ENCODE measurements around the gene MMP27.
"Not testable (repeated sequence)": the region's sequence is repeated elsewhere in the genome, so short reads cannot be mapped to it uniquely, and the experiment has no call there.

Gene MMP27

DNA sequence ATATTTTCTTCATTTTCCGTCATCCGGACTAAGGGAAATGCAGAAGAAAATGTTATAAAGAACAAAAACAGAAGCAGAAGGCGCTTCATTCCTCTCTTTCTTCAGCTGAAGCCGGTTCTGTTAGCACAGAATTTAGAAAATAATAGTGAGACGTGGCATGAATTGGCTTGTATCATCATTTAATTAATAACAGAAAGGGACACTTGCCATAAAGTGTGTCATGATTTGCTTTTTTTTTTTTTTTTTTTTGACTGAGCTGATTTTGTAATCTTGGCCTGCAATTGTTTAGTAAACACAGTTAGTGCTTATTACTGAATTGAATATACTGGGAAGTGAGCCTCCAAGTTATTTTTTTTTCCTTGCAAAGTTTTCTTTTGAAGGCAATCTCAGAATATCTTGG, at the start of gene MMP27:
Gene MMP27, minus strand, starts transcription at position 144 of the 400 bp plus-strand sequence. Its CDS starts 55 bp downstream, at position 89.
- DNase-seq (ENCODE audit: low read depth in 4 of 4, low spot score in 1 of 4) = no peak

GRCh38 chr11:102753267-102753666, 47.7 kb upstream of the MMP27 start:
- no peak for DNase-seq (ENCODE audit: low read depth in 4 of 4, low spot score in 1 of 4)

DNA sequence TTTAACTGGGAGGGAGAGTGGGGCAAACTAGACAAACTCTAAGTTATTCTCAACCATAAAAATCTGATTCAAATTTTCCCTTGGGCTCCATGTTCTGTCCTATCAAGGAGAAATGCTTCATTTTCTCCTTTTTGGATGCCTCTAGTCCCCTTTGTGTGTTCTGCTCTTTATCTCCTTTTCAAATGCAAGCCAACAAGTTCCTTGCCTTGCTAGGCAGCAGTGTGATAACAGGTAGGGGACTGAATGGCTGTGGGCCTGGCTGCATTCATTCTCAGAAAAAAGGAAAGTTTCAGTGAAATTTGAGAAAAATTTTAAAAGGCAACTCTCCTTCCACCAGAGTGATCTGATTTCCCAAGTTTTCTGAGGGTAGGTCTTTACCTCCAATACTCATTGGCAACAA, 46.1 kb upstream of the MMP27 start:
- no peak for DNase-seq (ENCODE audit: low read depth in 4 of 4, low spot score in 1 of 4)

GRCh38 chr11:102749101-102749722, 43.6 kb upstream of the MMP27 start:
- no peak for DNase-seq (ENCODE audit: low read depth in 4 of 4, low spot score in 1 of 4)

DNA sequence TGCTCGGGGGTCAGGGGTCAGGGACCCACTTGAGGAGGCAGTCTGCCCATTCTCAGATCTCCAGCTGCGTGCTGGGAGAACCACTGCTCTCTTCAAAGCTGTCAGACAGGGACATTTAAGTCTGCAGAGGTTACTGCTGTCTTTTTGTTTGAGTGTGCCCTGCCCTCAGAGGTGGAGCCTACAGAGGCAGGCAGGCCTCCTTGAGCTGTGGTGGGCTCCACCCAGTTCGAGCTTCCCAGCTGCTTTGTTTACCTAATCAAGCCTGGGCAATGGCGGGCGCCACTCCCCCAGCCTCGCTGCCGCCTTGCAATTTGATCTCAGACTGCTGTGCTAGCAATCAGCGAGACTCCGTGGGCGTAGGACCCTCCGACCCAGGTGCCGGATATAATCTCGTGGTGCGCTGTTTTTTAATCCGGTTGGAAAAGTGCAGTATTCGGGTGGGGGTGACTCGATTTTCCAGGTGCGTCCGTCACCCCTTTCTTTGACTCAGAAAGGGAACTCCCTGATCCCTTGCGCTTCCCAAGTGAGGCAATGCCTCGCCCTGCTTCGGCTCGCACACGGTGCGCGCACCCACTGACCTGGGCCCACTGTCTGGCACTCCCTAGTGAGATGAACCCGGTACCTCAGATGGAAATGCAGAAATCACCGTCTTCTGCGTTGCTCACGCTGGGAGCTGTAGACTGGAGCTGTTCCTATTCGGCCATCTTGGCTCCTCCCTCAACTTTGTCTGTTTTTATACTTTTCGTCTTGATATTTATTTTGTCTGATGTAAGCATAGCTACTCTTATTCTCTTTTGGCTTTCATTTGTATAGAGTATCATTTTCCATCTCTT, 41.4 kb upstream of the MMP27 start:
- DNase-seq (ENCODE audit: low read depth in 4 of 4, low spot score in 1 of 4) = not testable (repeated sequence)

DNA sequence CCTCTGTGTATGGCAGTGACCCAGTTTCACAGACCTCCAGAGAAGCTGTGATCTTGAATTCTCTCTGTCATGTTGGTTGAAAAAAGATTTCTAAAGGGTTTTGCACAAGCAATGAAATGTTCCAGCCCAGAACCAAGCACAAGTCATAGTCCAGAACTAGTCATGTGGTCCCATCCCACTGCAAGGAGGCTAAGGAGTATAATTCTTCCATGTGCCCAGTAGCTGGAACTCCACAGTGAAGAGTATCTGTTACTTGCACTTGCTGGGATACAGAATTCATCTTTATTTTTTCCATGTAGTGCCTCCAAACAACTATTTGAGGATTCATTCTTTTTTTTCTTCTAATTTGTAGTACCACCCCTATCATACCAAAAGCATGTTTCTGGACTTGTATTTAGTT, 29.1 kb upstream of the MMP27 start:
- no peak for DNase-seq (ENCODE audit: low read depth in 4 of 4, low spot score in 1 of 4)

DNA sequence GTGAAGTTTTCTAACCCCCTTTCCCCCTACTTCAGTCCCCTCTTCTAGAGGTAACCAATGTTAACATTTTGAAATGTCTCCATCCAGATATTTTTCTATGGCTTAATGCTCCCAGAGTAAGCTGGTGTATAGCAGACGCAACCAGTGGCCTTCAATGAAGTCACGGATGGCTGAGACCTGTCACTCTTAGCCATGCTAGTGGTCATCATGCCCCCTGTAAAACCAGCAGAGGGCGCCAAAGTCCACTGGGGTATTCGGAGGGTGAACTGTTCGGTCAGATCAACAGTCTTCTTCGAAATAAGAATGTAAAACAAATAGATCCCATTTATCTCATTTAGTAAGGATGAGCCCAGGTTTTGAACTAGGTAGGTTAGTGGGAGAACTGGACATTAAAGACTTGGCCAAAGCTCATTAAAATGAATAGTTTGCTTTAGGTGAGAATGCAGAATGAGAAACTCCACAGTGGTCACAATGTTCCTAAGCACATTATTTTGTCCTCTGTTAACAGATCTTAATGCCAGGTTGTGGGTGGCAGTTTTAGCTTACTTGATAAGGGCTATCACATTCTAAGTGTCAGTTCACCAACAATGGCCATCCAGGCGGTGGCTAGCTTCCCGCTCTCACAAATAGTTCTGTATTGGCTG, 27.8 kb upstream of the MMP27 start:
- DNase-seq (ENCODE audit: low read depth in 4 of 4, low spot score in 1 of 4) = peak in 2 of 4 experiments; percentile 12 to 22

DNA sequence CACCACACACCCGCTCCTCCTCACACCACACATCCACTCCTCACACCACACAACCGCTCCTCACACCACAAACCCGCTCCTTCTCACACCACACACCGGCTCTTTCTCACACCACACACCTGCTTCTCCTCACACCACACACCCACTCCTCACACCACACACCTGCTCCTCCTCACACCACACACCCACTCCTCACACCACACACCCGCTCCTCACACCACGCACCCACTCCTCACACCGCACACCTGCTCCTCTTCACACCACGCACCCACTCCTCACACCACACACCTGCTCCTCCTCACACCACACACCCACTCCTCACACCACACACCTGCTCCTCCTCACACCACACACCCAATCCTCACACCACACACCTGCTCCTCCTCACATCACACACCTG, 25.4 kb upstream of the MMP27 start:
- not testable (repeated sequence) for DNase-seq (ENCODE audit: low read depth in 4 of 4, low spot score in 1 of 4)

- DNase-seq (ENCODE audit: low read depth in 4 of 4, low spot score in 1 of 4) = no peak
Observed at GRCh38 chr11:102729849-102730815, 24.6 kb upstream of the MMP27 start.

- no peak for DNase-seq (ENCODE audit: low read depth in 4 of 4, low spot score in 1 of 4)
Observed at GRCh38 chr11:102727890-102728289, 22.3 kb upstream of the MMP27 start.

DNA sequence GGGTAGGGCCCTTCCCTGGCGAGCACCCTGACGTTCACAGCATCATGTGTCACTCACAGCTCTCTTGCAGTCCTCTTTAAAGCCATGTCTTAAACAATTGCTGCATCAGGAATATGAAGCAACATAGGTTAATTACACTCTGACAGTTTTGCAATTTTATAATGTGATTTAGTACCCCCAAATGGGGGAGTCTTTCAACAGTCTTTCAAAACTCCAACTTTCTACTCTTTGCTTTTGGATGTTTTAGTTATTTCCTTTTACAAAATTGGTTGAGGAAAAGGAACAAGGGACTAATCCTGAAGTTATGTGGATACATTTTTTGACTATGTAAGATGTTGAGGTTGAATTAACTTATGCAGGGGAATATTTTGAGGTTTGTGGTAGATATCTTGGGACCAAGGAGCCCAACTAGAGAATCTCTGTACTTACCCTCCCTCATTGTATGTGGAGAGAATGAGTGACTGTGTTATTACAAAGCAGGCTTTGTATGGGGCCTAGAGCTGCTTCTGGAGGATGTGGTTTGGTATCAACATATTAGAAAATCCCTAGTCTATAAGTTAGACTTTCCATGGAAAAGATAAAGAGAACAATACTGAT, 19.4 kb upstream of the MMP27 start, which contains the start of gene MMP8:
Gene MMP8, minus strand, starts transcription at position 51 of the 597 bp plus-strand sequence. CDS start 99 bp downstream, outside the sequence.
- DNase-seq (ENCODE audit: low read depth in 4 of 4, low spot score in 1 of 4) = no peak

- no peak for DNase-seq (ENCODE audit: low read depth in 4 of 4, low spot score in 1 of 4)
Observed at GRCh38 chr11:102722821-102723220, 17.3 kb upstream of the MMP27 start.

DNA sequence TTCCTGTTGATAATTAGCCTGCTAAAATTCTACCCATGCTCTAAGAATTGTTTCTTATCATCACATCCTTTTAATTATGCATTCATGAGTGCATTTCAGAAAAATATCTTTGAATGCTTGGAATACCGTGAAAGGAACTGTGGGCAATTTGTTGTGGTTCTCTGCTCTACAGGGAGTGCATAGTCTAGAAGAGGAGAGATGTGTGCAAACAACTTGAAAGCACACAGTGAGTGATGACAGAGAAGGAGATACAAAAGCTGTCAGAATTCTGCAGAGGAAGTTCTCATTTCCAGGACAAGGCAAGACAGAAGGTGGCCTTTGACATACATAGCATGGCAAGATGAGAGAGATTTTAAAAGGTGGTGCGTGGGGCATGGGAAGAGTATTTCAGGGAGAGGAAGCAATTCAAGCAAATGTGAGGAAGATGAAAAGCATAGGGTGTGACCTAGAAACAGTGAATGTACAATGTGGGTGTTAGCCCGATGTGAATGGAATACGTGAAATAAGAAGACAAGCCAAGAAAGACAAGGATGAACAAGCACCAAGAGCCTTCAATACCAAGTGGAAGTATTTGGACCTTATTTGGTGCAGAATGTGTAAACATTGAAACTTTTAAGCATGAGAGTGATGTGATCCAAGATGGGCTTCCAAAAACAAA, 14.2 kb upstream of the MMP27 start:
- DNase-seq (ENCODE audit: low read depth in 4 of 4, low spot score in 1 of 4) = no peak

- no peak for DNase-seq (ENCODE audit: low read depth in 4 of 4, low spot score in 1 of 4)
Observed at GRCh38 chr11:102717280-102717679, 11.7 kb upstream of the MMP27 start.

- no peak for DNase-seq (ENCODE audit: low read depth in 4 of 4, low spot score in 1 of 4)
Observed at GRCh38 chr11:102716527-102716926, 11.0 kb upstream of the MMP27 start.

DNA sequence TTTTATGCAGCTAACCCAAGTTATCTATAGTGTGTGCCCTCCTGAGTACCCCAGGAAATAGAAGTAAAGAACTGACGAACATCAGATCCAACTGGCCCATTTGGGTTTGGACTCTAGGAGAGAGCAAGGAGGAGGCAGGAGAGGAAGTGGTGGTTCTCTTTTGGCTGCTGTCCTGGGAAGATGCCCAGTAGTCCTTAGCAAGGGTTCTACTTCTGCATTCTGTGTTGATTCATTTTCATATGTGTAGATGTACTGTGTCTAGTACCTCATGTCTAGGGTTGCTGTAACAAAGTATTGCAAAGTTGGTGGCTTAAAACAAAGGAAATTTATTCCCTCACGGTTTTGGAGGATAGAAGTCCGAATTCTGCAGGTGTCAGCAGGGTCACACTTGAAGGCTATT, 6.6 kb upstream of the MMP27 start:
- no peak for DNase-seq (ENCODE audit: low read depth in 4 of 4, low spot score in 1 of 4)

GRCh38 chr11:102709201-102709945, 3.8 kb upstream of the MMP27 start:
- no peak for DNase-seq (ENCODE audit: low read depth in 4 of 4, low spot score in 1 of 4)

DNA sequence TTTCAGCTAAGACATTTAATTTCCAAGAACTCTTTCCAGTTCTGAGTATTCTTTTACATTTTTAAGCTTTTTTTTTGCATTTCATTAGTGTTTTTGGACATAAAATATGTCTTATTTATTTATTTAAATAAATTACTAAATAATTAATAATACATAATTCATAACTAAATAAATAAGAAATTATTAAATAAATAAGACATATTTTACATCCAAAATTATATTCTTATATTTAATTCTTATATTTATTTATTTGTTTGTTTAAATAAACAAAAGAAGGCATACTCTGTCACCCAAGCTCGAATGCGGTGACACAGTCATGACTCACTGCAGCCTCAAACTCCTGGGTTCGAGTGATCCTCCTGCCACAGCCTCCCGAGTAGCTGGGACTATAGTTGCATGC, 3.1 kb upstream of the MMP27 start:
- no peak for DNase-seq (ENCODE audit: low read depth in 4 of 4, low spot score in 1 of 4)

DNA sequence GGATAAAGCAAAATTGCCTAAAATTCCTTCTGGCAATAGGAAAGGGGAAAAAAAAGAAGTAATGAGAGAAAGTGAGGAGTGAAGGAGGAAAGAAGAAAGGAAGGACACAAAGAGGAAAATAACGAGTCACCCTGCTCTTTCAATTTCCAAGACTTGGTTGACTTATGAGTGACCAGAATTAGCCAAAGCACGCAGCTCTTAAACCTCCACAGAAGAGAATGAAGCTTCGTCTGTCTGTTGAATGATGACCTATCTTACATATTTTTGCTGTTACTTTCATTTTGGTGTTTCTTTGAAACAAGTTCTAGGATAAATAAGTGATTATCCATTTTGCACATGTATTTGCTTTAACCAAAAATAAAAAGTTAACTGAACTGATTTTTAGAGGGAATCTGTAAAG, 728 bp downstream of the MMP27 start:
- no peak for DNase-seq (ENCODE audit: low read depth in 4 of 4, low spot score in 1 of 4)
